ENCODE data around the gene MBD6.

MBD6 gene

GRCh38 chr12:57541717-57542116 is 19.1 kb downstream of the MBD6 start:
- no peak overlapping the region for H3K27ac ChIP-seq (replicated peaks)
- H3K4me3 ChIP-seq (replicated peaks; ENCODE audit: insufficient read depth, low read length): no peak overlapping the region
- no peaks in the 10 kb centered on the region for H3K27me3 ChIP-seq (ENCODE audit: insufficient read depth, poor library complexity, severe bottlenecking)
- TF ChIP-seq, protein P1, sequence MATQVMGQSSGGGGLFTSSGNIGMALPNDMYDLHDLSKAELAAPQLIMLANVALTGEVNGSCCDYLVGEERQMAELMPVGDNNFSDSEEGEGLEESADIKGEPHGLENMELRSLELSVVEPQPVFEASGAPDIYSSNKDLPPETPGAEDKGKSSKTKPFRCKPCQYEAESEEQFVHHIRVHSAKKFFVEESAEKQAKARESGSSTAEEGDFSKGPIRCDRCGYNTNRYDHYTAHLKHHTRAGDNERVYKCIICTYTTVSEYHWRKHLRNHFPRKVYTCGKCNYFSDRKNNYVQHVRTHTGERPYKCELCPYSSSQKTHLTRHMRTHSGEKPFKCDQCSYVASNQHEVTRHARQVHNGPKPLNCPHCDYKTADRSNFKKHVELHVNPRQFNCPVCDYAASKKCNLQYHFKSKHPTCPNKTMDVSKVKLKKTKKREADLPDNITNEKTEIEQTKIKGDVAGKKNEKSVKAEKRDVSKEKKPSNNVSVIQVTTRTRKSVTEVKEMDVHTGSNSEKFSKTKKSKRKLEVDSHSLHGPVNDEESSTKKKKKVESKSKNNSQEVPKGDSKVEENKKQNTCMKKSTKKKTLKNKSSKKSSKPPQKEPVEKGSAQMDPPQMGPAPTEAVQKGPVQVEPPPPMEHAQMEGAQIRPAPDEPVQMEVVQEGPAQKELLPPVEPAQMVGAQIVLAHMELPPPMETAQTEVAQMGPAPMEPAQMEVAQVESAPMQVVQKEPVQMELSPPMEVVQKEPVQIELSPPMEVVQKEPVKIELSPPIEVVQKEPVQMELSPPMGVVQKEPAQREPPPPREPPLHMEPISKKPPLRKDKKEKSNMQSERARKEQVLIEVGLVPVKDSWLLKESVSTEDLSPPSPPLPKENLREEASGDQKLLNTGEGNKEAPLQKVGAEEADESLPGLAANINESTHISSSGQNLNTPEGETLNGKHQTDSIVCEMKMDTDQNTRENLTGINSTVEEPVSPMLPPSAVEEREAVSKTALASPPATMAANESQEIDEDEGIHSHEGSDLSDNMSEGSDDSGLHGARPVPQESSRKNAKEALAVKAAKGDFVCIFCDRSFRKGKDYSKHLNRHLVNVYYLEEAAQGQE (IDR thresholded peaks at IDR 0.05; ENCODE audit: insufficient replicate concordance, low read depth): no peak
- TF ChIP-seq SPI1 (IDR thresholded peaks at IDR 0.05; ENCODE audit: borderline replicate concordance, low read depth) (no peak), POLR2AphosphoS5 (IDR thresholded peaks at IDR 0.05; ENCODE audit: low read depth) (no peak), GABPA (IDR thresholded peaks at IDR 0.05; ENCODE audit: low read depth) (no peak)
- TF ChIP-seq, protein P2, sequence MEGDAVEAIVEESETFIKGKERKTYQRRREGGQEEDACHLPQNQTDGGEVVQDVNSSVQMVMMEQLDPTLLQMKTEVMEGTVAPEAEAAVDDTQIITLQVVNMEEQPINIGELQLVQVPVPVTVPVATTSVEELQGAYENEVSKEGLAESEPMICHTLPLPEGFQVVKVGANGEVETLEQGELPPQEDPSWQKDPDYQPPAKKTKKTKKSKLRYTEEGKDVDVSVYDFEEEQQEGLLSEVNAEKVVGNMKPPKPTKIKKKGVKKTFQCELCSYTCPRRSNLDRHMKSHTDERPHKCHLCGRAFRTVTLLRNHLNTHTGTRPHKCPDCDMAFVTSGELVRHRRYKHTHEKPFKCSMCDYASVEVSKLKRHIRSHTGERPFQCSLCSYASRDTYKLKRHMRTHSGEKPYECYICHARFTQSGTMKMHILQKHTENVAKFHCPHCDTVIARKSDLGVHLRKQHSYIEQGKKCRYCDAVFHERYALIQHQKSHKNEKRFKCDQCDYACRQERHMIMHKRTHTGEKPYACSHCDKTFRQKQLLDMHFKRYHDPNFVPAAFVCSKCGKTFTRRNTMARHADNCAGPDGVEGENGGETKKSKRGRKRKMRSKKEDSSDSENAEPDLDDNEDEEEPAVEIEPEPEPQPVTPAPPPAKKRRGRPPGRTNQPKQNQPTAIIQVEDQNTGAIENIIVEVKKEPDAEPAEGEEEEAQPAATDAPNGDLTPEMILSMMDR (IDR thresholded peaks at IDR 0.05; ENCODE audit: insufficient read depth, low read length): no peak
- no peak for DNase-seq (ENCODE audit: low read depth in 1 of 2, low spot score in 1 of 2)

DNA sequence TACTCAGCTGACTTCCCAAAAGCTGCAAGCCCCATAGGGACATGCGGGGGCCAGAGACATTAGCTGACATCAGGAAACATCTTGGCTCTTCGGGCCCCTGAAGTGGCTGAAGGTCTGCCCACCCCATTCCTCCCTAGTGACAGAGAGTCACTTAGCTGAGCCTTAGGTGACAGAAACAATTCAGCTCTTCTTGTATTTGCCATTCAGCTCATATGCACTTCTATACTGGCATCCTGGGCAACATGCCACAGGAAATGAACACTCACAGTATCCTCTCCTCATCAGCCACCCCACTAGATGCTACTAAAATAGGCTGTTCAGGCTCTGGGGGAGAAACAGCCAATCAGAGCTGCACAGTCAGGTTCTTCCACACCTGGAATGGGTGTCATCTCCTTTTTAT is 21.0 kb downstream of the MBD6 start:
- Histone ChIP-seq H3K27ac (replicated peaks) (no peak overlapping the region), H3K27me3 (ENCODE audit: insufficient read depth, poor library complexity, severe bottlenecking) (no peaks in the 10 kb centered on the region), H3K4me3 (replicated peaks; ENCODE audit: insufficient read depth, low read length) (no peak overlapping the region)
- no peak for DNase-seq (ENCODE audit: low read depth in 1 of 2, low spot score in 1 of 2)
- TF ChIP-seq, protein P1 (IDR thresholded peaks at IDR 0.05; ENCODE audit: insufficient replicate concordance, low read depth): no peak
- TF ChIP-seq GABPA (IDR thresholded peaks at IDR 0.05; ENCODE audit: low read depth) (no peak), SPI1 (IDR thresholded peaks at IDR 0.05; ENCODE audit: borderline replicate concordance, low read depth) (no peak), POLR2AphosphoS5 (IDR thresholded peaks at IDR 0.05; ENCODE audit: low read depth) (no peak)
- TF ChIP-seq, protein P2 (IDR thresholded peaks at IDR 0.05; ENCODE audit: insufficient read depth, low read length): no peak

DNA sequence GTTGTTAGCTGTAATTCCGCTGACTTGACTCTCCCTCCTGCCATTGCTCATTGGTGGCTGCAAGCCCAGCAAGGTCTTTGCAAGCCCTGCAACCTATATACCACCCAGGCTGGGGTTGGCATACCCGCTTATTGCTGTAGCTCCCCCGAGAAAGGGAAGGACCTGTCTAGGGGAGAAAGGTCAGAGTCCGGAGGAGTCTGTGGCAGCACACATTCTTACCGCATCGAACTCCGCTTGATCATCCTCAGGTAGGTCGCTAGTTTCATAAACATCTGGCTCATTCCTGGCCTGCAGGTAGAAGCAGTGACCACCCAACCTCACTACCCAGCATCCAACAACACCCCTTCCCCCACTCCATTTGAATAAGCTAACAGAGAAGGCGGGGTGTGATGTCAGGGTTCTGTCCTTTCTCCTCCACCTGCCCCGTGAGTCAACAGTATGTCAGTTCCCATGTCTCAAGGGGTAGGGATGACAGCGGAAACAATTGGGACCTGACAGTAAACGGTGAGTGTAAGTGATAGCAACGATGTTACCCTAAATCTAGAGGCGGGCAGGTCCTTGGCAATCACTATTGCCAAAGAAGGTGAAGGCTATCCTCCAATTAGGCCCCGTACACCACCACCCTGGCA is 23.3 kb downstream of the MBD6 start:
- H3K27me3 ChIP-seq (ENCODE audit: insufficient read depth, poor library complexity, severe bottlenecking): peaks cover 9% of the 10 kb centered on the region
- peak overlapping the region; percentile 79; the same call in 1 of the 2 replicates for H3K27ac ChIP-seq (replicated peaks)
- TF ChIP-seq, protein P1 (IDR thresholded peaks at IDR 0.05; ENCODE audit: insufficient replicate concordance, low read depth): no peak
- no peak for TF ChIP-seq POLR2AphosphoS5 (IDR thresholded peaks at IDR 0.05; ENCODE audit: low read depth)
- TF ChIP-seq SPI1 (IDR thresholded peaks at IDR 0.05; ENCODE audit: borderline replicate concordance, low read depth): no peak
- TF ChIP-seq, protein P2 (IDR thresholded peaks at IDR 0.05; ENCODE audit: insufficient read depth, low read length): no peak
- TF ChIP-seq GABPA (IDR thresholded peaks at IDR 0.05; ENCODE audit: low read depth): no peak
- peak overlapping the region; percentile 82 for H3K4me3 ChIP-seq (replicated peaks; ENCODE audit: insufficient read depth, low read length)
- no peak for DNase-seq (ENCODE audit: low read depth in 1 of 2, low spot score in 1 of 2)

Data from HL-60 (cell line).